Measurements from ENCODE around the gene KDM4B.

DNA sequence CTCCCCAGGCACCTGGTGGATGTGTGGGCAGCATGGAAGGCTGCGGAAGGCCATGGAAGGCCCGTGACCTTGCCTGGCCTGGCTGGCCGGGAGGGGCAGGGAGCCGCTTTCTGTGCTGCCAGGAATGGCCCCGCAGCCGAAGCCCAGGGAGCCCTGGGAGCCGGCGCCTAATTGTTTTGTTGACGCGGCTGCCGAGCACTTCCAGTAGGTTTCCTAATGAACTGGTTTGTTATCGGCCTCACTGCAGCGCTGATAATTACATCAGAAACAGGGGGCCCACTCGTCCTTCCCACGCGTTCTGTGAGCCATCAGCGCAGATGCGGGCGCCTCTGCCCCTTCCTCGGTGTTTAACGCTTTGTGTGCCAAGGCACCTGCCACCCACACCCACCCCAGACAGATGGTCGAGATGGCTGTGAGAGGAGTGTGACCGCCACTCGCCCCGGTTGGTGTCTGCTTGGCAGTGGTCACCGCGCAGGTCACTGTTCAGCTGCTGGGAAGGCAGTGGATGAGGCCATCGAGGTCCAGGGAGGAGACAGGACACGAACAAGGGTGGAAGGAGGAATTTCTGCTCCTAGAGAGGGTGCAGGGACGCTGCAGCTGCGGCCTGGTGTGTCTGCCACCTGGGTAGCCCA lies 124.5 kb downstream of the KDM4B start:
- TF ChIP-seq EP300 (IDR thresholded peaks at IDR 0.05): no peak
- TF ChIP-seq, protein P1, sequence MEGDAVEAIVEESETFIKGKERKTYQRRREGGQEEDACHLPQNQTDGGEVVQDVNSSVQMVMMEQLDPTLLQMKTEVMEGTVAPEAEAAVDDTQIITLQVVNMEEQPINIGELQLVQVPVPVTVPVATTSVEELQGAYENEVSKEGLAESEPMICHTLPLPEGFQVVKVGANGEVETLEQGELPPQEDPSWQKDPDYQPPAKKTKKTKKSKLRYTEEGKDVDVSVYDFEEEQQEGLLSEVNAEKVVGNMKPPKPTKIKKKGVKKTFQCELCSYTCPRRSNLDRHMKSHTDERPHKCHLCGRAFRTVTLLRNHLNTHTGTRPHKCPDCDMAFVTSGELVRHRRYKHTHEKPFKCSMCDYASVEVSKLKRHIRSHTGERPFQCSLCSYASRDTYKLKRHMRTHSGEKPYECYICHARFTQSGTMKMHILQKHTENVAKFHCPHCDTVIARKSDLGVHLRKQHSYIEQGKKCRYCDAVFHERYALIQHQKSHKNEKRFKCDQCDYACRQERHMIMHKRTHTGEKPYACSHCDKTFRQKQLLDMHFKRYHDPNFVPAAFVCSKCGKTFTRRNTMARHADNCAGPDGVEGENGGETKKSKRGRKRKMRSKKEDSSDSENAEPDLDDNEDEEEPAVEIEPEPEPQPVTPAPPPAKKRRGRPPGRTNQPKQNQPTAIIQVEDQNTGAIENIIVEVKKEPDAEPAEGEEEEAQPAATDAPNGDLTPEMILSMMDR (IDR thresholded peaks at IDR 0.05): no peak
- no peak for TF ChIP-seq POLR2AphosphoS5 (IDR thresholded peaks at IDR 0.05)
- no peak for TF ChIP-seq POLR2A (IDR thresholded peaks at IDR 0.05; ENCODE audit: low read depth)

Measured in esophagus muscularis mucosa (tissue), 4 donors.